NB4 (cell line): Measurements from ENCODE around the gene STX11.

Experiments used
- POLR2A ChIP-seq: IDR thresholded peaks from 2 replicates; pipeline ENCODE4 v1.6.1; 2011; ENCODE audit warnings: mild to moderate bottlenecking; ENCODE audit not compliant: insufficient read length; ENCODE audit errors: extremely low read depth
- TF ChIP-seq, protein P1 (sequence below): IDR thresholded peaks from one replicate; pipeline ENCODE4 v1.5.1; 2012; ENCODE audit warnings: low read depth, low read length

DNA sequence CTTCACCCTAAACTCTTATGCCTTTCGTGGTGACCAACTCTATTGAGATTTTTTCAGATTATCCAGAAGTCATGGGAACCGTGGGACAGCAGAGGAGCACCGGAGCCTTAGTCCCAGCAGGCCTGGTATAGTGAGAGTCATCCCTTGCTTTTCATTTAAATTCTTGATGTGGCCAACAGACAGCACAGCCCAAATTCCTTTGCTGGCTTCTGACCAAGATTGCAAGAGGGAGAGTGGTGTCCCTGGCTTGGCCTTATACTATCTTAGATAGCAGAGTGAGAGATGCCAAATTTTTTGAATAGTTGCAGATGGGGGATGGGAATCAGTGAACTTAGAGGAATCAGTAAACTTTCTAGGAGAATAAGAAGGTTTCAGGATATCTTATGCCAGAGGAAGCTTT, 7.8 kb downstream of the STX11 start:
- TF ChIP-seq, protein P1, sequence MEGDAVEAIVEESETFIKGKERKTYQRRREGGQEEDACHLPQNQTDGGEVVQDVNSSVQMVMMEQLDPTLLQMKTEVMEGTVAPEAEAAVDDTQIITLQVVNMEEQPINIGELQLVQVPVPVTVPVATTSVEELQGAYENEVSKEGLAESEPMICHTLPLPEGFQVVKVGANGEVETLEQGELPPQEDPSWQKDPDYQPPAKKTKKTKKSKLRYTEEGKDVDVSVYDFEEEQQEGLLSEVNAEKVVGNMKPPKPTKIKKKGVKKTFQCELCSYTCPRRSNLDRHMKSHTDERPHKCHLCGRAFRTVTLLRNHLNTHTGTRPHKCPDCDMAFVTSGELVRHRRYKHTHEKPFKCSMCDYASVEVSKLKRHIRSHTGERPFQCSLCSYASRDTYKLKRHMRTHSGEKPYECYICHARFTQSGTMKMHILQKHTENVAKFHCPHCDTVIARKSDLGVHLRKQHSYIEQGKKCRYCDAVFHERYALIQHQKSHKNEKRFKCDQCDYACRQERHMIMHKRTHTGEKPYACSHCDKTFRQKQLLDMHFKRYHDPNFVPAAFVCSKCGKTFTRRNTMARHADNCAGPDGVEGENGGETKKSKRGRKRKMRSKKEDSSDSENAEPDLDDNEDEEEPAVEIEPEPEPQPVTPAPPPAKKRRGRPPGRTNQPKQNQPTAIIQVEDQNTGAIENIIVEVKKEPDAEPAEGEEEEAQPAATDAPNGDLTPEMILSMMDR, result no peak
- TF ChIP-seq POLR2A, result no peak
